Measurements from ENCODE around the gene BABAM2. TPM values are rescaled to one million over a fixed set of nuclear protein-coding genes. Genes with fewer than 3 reads are reported as not detected.

BABAM2 gene
- total and polyA plus RNA-seq, 2 experiments from 2014 or later, result 31.8 to 83.3 TPM

- H3K9me3 ChIP-seq (ENCODE audit: low read depth), result no peaks in the 10 kb centered on the region
- H3K4me1 ChIP-seq (ENCODE audit: low read depth), result no peaks in the 10 kb centered on the region
- TF ChIP-seq, protein P1, sequence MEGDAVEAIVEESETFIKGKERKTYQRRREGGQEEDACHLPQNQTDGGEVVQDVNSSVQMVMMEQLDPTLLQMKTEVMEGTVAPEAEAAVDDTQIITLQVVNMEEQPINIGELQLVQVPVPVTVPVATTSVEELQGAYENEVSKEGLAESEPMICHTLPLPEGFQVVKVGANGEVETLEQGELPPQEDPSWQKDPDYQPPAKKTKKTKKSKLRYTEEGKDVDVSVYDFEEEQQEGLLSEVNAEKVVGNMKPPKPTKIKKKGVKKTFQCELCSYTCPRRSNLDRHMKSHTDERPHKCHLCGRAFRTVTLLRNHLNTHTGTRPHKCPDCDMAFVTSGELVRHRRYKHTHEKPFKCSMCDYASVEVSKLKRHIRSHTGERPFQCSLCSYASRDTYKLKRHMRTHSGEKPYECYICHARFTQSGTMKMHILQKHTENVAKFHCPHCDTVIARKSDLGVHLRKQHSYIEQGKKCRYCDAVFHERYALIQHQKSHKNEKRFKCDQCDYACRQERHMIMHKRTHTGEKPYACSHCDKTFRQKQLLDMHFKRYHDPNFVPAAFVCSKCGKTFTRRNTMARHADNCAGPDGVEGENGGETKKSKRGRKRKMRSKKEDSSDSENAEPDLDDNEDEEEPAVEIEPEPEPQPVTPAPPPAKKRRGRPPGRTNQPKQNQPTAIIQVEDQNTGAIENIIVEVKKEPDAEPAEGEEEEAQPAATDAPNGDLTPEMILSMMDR (IDR thresholded peaks at IDR 0.05; ENCODE audit: low read depth, low read length), result no peak
- H3K27ac ChIP-seq, result no peak overlapping the region
- no peaks in the 10 kb centered on the region for H3K36me3 ChIP-seq
- H3K27me3 ChIP-seq, result no peaks in the 10 kb centered on the region
- H3K4me3 ChIP-seq, result no peak overlapping the region
- no peak for DNase-seq (ENCODE audit: low read depth in 1 of 2, low spot score in 1 of 2)
Measured at GRCh38 chr2:27849558-27850205, 40.8 kb upstream of the BABAM2 start.

DNA sequence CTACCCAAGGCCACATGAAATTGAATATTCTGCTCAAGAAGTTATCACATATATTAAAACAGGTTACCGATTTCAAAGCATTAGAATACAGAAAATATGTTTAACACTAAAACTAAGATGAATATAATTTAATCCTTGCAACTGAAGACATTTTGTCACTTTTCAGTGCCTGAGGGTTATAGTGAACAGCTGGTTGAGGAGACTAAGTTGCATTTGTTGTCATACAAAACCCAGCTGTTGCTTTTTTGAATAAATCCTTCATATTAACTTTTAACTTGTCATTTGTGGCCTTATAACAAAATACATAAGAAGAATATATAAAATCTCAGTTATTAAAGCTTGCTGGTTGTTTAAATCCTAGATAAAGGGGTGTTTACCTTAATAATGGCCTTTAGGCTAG, 37.8 kb upstream of the BABAM2 start:
- no peak for DNase-seq (ENCODE audit: low read depth in 1 of 2, low spot score in 1 of 2)
- no peaks in the 10 kb centered on the region for H3K36me3 ChIP-seq
- TF ChIP-seq, protein P1 (IDR thresholded peaks at IDR 0.05; ENCODE audit: low read depth, low read length), result no peak
- H3K9me3 ChIP-seq (ENCODE audit: low read depth), result no peaks in the 10 kb centered on the region
- H3K27me3 ChIP-seq, result no peaks in the 10 kb centered on the region
- H3K4me1 ChIP-seq (ENCODE audit: low read depth), result no peaks in the 10 kb centered on the region
- no peak overlapping the region for H3K27ac ChIP-seq
- H3K4me3 ChIP-seq, result no peak overlapping the region

GRCh38 chr2:27854229-27854862, 36.2 kb upstream of the BABAM2 start:
- H3K4me1 ChIP-seq (ENCODE audit: low read depth), result no peaks in the 10 kb centered on the region
- no peak for DNase-seq (ENCODE audit: low read depth in 1 of 2, low spot score in 1 of 2)
- TF ChIP-seq, protein P1 (IDR thresholded peaks at IDR 0.05; ENCODE audit: low read depth, low read length), result no peak

DNA sequence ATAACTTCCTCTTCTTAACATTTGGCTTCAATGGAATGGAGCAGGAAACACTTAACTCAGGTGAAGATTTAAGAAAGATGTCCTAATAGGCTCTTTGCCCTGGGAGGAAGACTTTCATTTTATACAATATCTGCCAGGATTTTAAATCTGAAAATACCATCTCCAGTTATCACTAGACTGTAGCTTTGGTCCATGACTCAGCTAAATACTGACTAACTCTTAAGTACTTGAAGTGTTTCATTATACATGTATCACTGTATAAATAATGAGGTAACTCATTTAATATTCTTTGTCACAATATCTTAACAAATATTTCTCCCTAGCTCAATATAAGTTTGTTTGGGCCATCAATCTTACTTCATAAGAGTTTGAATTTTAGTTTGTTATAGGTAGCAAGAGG, 35.1 kb upstream of the BABAM2 start:
- no peaks in the 10 kb centered on the region for H3K36me3 ChIP-seq
- no peak overlapping the region for H3K27ac ChIP-seq
- TF ChIP-seq, protein P1 (IDR thresholded peaks at IDR 0.05; ENCODE audit: low read depth, low read length), result no peak
- peaks cover 7% of the 10 kb centered on the region for H3K27me3 ChIP-seq
- no peaks in the 10 kb centered on the region for H3K9me3 ChIP-seq (ENCODE audit: low read depth)
- H3K4me3 ChIP-seq, result no peak overlapping the region
- no peaks in the 10 kb centered on the region for H3K4me1 ChIP-seq (ENCODE audit: low read depth)
- peak in 1 of 2 donors; percentile 29 for DNase-seq (ENCODE audit: low read depth in 1 of 2, low spot score in 1 of 2)

More at GRCh38 chr2:27854229-27854862, 36.2 kb upstream of the BABAM2 start:
- Histone ChIP-seq H3K4me3 (no peak overlapping the region), H3K9me3 (ENCODE audit: low read depth) (no peaks in the 10 kb centered on the region), H3K27me3 (no peaks in the 10 kb centered on the region), H3K27ac (no peak overlapping the region), H3K36me3 (no peaks in the 10 kb centered on the region)

DNA sequence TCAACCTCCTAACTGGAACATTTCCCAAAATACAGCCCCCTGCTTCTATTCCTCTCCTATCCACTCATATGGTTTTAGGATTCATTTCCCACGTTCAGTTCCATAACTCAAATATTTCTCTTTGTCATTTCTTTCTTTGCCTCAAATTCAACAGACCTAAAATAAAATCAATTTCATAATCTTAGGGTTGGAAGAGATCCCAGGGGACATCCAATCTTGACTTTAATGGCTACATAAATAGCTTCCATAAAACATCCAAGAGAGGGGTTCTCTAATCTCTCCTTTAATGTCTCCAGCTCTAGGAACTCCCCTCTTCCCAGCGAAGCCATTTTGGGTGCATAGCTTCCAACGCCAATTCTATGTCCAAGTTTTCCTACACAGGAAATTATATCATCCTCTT, 34.1 kb upstream of the BABAM2 start:
- no peak overlapping the region for H3K4me3 ChIP-seq
- H3K27ac ChIP-seq, result no peak overlapping the region

More for the DNA sequence above, 34.1 kb upstream of the BABAM2 start:
- H3K36me3 ChIP-seq, result no peaks in the 10 kb centered on the region
- no peaks in the 10 kb centered on the region for H3K4me1 ChIP-seq (ENCODE audit: low read depth)
- no peaks in the 10 kb centered on the region for H3K9me3 ChIP-seq (ENCODE audit: low read depth)
- TF ChIP-seq, protein P1 (IDR thresholded peaks at IDR 0.05; ENCODE audit: low read depth, low read length), result no peak
- DNase-seq (ENCODE audit: low read depth in 1 of 2, low spot score in 1 of 2), result no peak
- H3K27me3 ChIP-seq, result peaks cover 9% of the 10 kb centered on the region
